AG09309 (cell line): ENCODE data around the gene BABAM2.

ENCODE experiments used
- DNase-seq: peaks from one replicate; pipeline ENCODE4 v3.0.0-alpha.2; 2010; ENCODE audit warnings: low read depth
- H3K4me3 ChIP-seq: 2 replicates; pipeline ENCODE4 v1.5.1; 2011; ENCODE audit warnings: mild to moderate bottlenecking, low read depth, low read length, moderate library complexity; ENCODE audit not compliant: control insufficient read depth
- TF ChIP-seq, protein P1 (sequence below): IDR thresholded peaks from 2 replicates; pipeline ENCODE4 v1.5.1; 2011; ENCODE audit warnings: mild to moderate bottlenecking, low read depth, low read length, inconsistent platforms; ENCODE audit not compliant: insufficient read depth, control insufficient read depth; ENCODE audit errors: missing control alignments

The BABAM2 gene

DNA sequence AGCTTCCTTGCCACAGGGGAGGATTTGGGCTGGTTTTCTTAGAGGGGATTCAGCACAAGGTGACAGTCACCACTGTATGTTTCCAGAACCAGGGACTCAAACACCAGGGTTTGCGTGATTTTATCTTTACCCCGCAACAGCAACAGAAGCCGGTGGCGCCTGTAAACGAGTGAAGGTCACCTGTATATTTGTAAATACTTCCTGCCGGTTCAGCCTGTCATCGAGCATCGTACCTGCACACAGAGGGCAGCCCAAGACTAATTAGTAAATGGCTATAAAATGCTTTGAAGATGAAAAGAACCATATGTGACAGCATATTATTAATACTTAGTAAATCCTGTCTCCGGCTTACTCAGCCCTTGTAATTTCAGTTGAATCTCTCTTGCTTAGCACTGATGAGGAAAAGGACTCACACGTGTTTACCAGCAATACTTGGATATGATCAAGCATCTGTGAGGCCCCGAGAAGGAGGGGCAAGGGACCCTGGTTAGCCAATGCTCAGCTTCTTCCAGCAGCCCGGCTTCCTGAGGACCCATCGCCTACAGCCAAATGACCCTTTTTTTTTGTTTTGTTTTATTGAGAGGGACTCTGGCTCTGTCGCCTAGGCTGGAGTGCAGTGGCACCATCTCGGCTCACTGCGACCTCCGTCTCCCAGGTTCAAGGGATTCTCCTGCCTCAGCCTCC is 450.8 kb downstream of the BABAM2 start:
- no peak for DNase-seq
- no peak overlapping the region for H3K4me3 ChIP-seq
- TF ChIP-seq, protein P1, sequence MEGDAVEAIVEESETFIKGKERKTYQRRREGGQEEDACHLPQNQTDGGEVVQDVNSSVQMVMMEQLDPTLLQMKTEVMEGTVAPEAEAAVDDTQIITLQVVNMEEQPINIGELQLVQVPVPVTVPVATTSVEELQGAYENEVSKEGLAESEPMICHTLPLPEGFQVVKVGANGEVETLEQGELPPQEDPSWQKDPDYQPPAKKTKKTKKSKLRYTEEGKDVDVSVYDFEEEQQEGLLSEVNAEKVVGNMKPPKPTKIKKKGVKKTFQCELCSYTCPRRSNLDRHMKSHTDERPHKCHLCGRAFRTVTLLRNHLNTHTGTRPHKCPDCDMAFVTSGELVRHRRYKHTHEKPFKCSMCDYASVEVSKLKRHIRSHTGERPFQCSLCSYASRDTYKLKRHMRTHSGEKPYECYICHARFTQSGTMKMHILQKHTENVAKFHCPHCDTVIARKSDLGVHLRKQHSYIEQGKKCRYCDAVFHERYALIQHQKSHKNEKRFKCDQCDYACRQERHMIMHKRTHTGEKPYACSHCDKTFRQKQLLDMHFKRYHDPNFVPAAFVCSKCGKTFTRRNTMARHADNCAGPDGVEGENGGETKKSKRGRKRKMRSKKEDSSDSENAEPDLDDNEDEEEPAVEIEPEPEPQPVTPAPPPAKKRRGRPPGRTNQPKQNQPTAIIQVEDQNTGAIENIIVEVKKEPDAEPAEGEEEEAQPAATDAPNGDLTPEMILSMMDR = no peak

DNA sequence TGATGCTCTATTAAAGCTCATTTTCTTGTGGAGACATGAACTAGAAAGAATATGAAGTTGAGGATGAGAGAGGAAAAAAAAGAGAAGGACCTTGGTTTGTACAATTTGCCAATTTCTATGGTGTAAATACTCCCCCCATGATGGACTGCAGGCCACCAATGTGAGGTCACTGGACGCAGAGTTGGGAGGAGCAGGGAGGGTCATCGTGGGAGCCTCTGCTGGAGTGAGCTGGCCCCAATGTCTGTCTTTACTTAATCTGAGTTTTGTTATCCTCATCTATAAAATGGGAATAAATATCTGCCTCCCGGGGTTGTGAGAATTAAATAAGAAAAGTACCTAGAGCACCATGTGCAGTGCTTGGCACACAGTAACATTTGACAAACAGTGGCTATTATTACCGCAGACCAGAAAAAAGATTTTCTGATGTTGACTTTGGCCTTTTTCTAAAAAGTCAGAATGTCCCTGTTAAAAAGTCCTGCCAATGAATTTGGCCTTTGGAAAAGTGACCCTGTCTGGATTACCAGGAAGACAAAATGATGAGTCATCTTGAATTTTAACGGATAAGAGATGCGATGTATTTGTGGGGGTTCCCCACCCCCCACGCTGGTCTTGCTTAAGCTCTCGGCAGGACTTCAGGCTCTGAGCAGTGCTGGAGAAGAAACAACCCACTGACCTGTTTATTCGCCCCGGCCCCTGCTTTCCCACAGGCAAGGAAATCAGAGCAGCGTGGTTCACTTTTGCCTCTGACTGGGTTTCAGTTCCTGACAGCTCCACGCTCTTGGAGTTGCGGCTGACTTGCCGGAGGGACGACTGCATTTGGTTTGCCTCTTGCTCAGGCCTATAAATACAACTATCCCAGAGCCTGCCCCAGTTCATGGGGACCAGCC is 451.8 kb downstream of the BABAM2 start:
- TF ChIP-seq, protein P1 = no peak
- no peak overlapping the region for H3K4me3 ChIP-seq
- peak; percentile 74 for DNase-seq

DNA sequence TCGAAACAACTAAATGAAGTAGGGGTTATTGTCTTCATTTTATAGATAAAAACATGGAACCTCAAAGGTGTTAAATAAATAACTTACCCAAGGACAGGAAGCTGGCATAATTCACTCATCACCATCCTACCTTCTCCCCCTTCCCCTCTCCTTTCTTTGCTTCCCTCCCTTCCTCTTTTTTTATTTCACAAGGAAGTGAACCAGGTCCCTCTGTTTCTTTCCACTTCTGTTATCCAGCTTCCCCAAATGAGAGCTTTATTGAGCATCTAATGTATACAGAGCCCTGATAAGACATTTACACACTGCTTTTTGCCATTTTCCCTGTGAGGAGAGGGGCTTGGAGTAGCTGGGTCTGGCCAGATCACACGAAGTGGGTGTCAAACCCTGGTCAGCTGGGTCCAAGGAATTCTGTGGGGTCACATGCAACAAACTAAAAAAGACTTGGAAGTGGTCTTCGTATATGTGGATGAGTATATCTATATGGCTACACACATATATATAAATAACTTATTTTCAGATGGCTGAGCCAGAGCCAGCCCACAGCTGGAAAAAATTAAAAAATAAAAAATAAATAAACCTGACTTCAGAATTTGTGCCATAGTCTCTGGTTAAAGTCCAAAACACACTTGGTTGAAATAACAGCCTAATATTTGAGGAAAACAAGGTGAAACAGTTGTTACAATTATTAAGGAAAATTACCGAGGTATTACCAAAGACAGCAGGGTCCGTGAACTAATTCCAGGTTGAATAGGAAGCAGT is 452.8 kb downstream of the BABAM2 start:
- no peak overlapping the region for H3K4me3 ChIP-seq
- DNase-seq = no peak
- TF ChIP-seq, protein P1 = no peak

DNA sequence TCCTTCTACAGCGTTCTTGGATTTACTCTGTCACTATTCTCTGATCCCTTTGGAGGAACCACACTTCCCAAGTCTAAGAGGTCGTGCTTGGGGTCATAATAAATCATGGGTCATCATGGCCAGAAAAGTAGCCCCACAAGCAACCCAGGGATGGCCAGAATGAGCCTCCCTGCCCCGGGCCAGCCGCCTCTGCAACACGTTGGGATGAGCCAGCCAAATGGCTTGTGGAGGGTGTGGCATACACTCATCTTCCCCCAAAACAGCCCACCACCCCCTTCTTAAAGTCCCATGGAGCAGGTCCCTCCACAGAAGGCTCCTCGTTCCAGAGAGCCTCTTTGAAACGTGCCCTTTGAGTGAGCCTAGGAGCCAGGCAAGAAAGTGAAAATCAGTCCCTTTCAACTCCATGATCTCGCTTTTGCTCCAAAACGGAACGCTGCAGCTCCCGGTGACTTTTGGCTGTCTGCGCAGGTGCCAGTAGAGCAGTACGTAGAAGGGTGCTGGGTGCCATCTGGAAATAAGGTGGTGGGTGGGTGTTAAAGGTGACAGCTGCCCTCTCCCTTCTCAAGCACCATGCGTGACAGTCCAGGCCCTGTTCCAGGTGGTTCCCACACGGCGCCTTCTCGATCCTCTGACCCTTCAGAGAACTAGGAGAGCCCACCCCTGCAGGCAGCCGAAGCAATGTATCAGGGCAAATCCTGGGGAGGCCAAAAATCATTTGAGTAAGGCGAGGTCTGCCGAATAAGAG is 453.6 kb downstream of the BABAM2 start:
- TF ChIP-seq, protein P1 = no peak
- no peak for DNase-seq
- H3K4me3 ChIP-seq = no peak overlapping the region

DNA sequence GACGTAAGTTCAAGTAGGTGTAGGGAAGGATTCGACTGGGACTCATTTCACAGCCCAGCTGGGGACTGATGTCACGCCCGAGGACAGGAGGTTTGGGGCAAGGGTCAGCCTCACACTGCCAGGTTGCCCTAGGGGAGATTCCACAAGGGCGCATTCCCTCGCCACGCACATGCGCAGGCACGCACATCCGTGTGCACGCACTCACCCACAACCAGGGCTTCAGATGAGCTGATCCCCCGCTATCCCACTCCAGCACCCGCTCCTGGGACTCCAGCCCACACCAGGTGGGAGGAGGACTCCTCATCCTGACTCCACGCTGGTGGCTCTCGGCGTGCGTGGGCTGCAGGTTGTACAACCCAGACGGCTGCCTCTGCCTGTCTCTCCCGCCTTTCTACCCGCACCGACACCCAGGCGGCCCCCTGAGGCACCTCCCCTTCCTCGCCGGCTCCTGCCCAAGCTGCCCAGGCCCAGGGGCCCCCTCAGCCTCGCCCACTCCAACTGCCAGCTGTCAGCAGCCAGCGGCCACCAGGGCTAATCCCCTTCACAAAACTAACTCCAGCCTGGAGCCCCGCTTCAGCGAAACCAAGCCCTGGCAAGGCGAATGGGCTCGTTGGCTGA is 454.3 kb downstream of the BABAM2 start:
- TF ChIP-seq, protein P1 = no peak
- H3K4me3 ChIP-seq = no peak overlapping the region

More for the DNA sequence above, 454.3 kb downstream of the BABAM2 start:
- DNase-seq = no peak
